ENCODE measurements around the gene CECR2.
"Not testable (repeated sequence)": the region's sequence is repeated elsewhere in the genome, so short reads cannot be mapped to it uniquely, and the experiment has no call there.

Gene CECR2

GRCh38 chr22:17523925-17524324, 154.7 kb downstream of the CECR2 start:
- DNase-seq, result no peak

- no peak for DNase-seq
Measured at GRCh38 chr22:17536269-17536668, 167.0 kb downstream of the CECR2 start.

GRCh38 chr22:17537155-17537554, 167.9 kb downstream of the CECR2 start:
- no peak for DNase-seq

- DNase-seq, result no peak
Measured at GRCh38 chr22:17540481-17540880, 171.2 kb downstream of the CECR2 start.

GRCh38 chr22:17541476-17541875, 172.2 kb downstream of the CECR2 start:
- no peak for DNase-seq

GRCh38 chr22:17542452-17542851, 173.2 kb downstream of the CECR2 start:
- no peak for DNase-seq

- DNase-seq, result no peak
Measured at GRCh38 chr22:17548010-17548755, 178.9 kb downstream of the CECR2 start.

- DNase-seq, result no peak
Measured at GRCh38 chr22:17548756-17549035, 179.4 kb downstream of the CECR2 start.

- no peak for DNase-seq
Measured at GRCh38 chr22:17549183-17549582, 179.9 kb downstream of the CECR2 start.

GRCh38 chr22:17549655-17550054, 180.4 kb downstream of the CECR2 start:
- no peak for DNase-seq

GRCh38 chr22:17552737-17553136, 183.5 kb downstream of the CECR2 start:
- DNase-seq, result no peak

GRCh38 chr22:17554814-17555213, 185.6 kb downstream of the CECR2 start:
- no peak for DNase-seq

GRCh38 chr22:17559188-17559587, 189.9 kb downstream of the CECR2 start:
- no peak for DNase-seq

- no peak for DNase-seq
Measured at GRCh38 chr22:17562906-17563870, 193.9 kb downstream of the CECR2 start, which contains the start of gene SLC25A18. Gene SLC25A18, plus strand, starts transcription at chr22:17563498. Its CDS starts 16,447 bp downstream, at chr22:17579945.

- DNase-seq, result no peak
Measured at GRCh38 chr22:17563936-17564391, 194.7 kb downstream of the CECR2 start.

- not testable (repeated sequence) for DNase-seq
Measured at GRCh38 chr22:17566016-17566687, 196.9 kb downstream of the CECR2 start.

GRCh38 chr22:17566776-17567175, 197.5 kb downstream of the CECR2 start:
- no peak for DNase-seq

- no peak for DNase-seq
Measured at GRCh38 chr22:17569971-17570511, 200.8 kb downstream of the CECR2 start.

- no peak for DNase-seq
Measured at GRCh38 chr22:17570851-17571631, 201.8 kb downstream of the CECR2 start.

- DNase-seq, result no peak
Measured at GRCh38 chr22:17575151-17575550, 205.9 kb downstream of the CECR2 start.

GRCh38 chr22:17575681-17576080, 206.4 kb downstream of the CECR2 start:
- no peak for DNase-seq

- no peak for DNase-seq
Measured at GRCh38 chr22:17576470-17576869, 207.2 kb downstream of the CECR2 start.
